H9 (cell line): Measurements from ENCODE around the gene SULT2B1. TPM values are rescaled to one million over a fixed set of nuclear protein-coding genes. Genes with fewer than 3 reads are reported as not detected.

Experiments
- DNase-seq: peaks from one replicate; pipeline ENCODE4 v3.0.0-alpha.2; 2017
- H2AFZ ChIP-seq: one replicate; pipeline ENCODE4 v1.6.1; 2013; ENCODE audit warnings: mild to moderate bottlenecking, low read length, control low read depth, moderate library complexity
- H2AK5ac ChIP-seq: 2 replicates; pipeline ENCODE4 v1.6.1; 2013; ENCODE audit warnings: low read length, control low read depth, mixed read lengths; ENCODE audit not compliant: insufficient read length
- H2BK120ac ChIP-seq: one replicate; pipeline ENCODE4 v1.6.1; 2013; ENCODE audit warnings: low read depth, mild to moderate bottlenecking, low read length, control low read depth, inconsistent platforms; ENCODE audit not compliant: poor library complexity, severe bottlenecking
- H2BK12ac ChIP-seq: 2 replicates; pipeline ENCODE4 v1.6.1; 2013; ENCODE audit warnings: low read length, control low read depth, mixed read lengths, low read depth; ENCODE audit not compliant: insufficient read length
- H2BK15ac ChIP-seq: 2 replicates; pipeline ENCODE4 v1.6.1; 2013; ENCODE audit warnings: low read depth, low read length, control low read depth
- H2BK20ac ChIP-seq: one replicate; pipeline ENCODE4 v1.6.1; 2013; ENCODE audit warnings: low read depth, mild to moderate bottlenecking, low read length, control low read depth, inconsistent platforms; ENCODE audit not compliant: poor library complexity, severe bottlenecking
- H2BK5ac ChIP-seq: 2 replicates; pipeline ENCODE4 v1.6.1; 2013; ENCODE audit warnings: low read length, control low read depth, mixed read lengths; ENCODE audit not compliant: insufficient read length
- H3K14ac ChIP-seq: 2 replicates; pipeline ENCODE4 v1.6.1; 2013; ENCODE audit warnings: low read length, control low read depth; ENCODE audit not compliant: insufficient read depth
- H3K18ac ChIP-seq: 2 replicates; pipeline ENCODE4 v1.6.1; 2013; ENCODE audit warnings: low read depth, mild to moderate bottlenecking, mixed read lengths, low read length, control low read depth; ENCODE audit not compliant: insufficient read length
- H3K23ac ChIP-seq: 2 replicates; pipeline ENCODE4 v1.6.1; 2013; ENCODE audit warnings: low read length, control low read depth, mixed read lengths, low read depth; ENCODE audit not compliant: insufficient read length
- H3K23me2 ChIP-seq: 2 replicates; pipeline ENCODE4 v1.6.1; 2013; ENCODE audit warnings: low read depth, mild to moderate bottlenecking, mixed read lengths, low read length, control low read depth; ENCODE audit not compliant: insufficient read length, poor library complexity, severe bottlenecking
- H3K27ac ChIP-seq: 2 replicates; pipeline ENCODE4 v1.5.1; 2013; ENCODE audit warnings: low read length, control low read depth, mixed read lengths, low read depth; ENCODE audit not compliant: insufficient read length
- H3K27me3 ChIP-seq: 2 replicates; pipeline ENCODE4 v1.6.1; 2013; ENCODE audit warnings: low read length, control low read depth, inconsistent platforms; ENCODE audit not compliant: insufficient read depth
- H3K4ac ChIP-seq: 2 replicates; pipeline ENCODE4 v1.6.1; 2013; ENCODE audit warnings: low read depth, mild to moderate bottlenecking, control low read depth, inconsistent platforms, low read length, moderate library complexity
- H3K4me1 ChIP-seq: 2 replicates; pipeline ENCODE4 v1.6.1; 2013; ENCODE audit warnings: low read length, control low read depth, inconsistent platforms; ENCODE audit not compliant: insufficient read depth
- H3K4me2 ChIP-seq: 2 replicates; pipeline ENCODE4 v1.6.1; 2013; ENCODE audit warnings: low read length, control low read depth, mixed read lengths; ENCODE audit not compliant: insufficient read length, insufficient read depth
- H3K56ac ChIP-seq: 2 replicates; pipeline ENCODE4 v1.6.1; 2013; ENCODE audit warnings: low read depth, mild to moderate bottlenecking, mixed read lengths, low read length, control low read depth; ENCODE audit not compliant: insufficient read length
- H3K79me1 ChIP-seq: 2 replicates; pipeline ENCODE4 v1.6.1; 2013; ENCODE audit warnings: low read depth, mild to moderate bottlenecking, moderate library complexity, low read length, control low read depth, inconsistent platforms; ENCODE audit not compliant: insufficient read depth, poor library complexity, severe bottlenecking
- H3K79me2 ChIP-seq: 2 replicates; pipeline ENCODE4 v1.6.1; 2013; ENCODE audit warnings: low read length, control low read depth, inconsistent platforms; ENCODE audit not compliant: insufficient read depth
- H3K9ac ChIP-seq: 2 replicates; pipeline ENCODE4 v1.6.1; 2013; ENCODE audit warnings: low read length, control low read depth, mixed read lengths; ENCODE audit not compliant: insufficient read length; ENCODE audit errors: extremely low read depth
- H3K9me3 ChIP-seq: one replicate; pipeline ENCODE4 v1.6.1; 2013; ENCODE audit warnings: low read depth, low read length, inconsistent platforms; ENCODE audit not compliant: control insufficient read depth
- H3T11ph ChIP-seq: one replicate; pipeline ENCODE4 v1.6.1; 2013; ENCODE audit warnings: mild to moderate bottlenecking, low read length, control low read depth, inconsistent platforms
- H4K20me1 ChIP-seq: one replicate; pipeline ENCODE4 v1.6.1; 2013; ENCODE audit not compliant: control insufficient read depth, insufficient read length, insufficient read depth
- H4K5ac ChIP-seq: 2 replicates; pipeline ENCODE4 v1.6.1; 2013; ENCODE audit warnings: low read depth, mild to moderate bottlenecking, mixed read lengths, low read length, control low read depth; ENCODE audit not compliant: insufficient read length
- H4K8ac ChIP-seq: replicated peaks from 2 replicates; pipeline ENCODE4 v1.6.1; 2013; ENCODE audit warnings: low read length, control low read depth, mixed read lengths, low read depth; ENCODE audit not compliant: insufficient read length
- H4K91ac ChIP-seq: 2 replicates; pipeline ENCODE4 v1.6.1; 2013; ENCODE audit warnings: low read depth, mild to moderate bottlenecking, moderate library complexity, mixed read lengths, low read length, control low read depth; ENCODE audit not compliant: insufficient read length
- H3K27ac Mint-ChIP-seq, 3 experiments: 2 replicates in 2 of 3; 3 replicates in 1 of 3; pipeline ENCODE4 v1.8.0; 2020 to 2021; ENCODE audit warnings: mixed read lengths in 3 of 3, mild to moderate bottlenecking in 1 of 3, moderate library complexity in 1 of 3
- H3K27me3 Mint-ChIP-seq: 2 replicates; pipeline ENCODE4 v1.8.0; 2021; ENCODE audit warnings: low read depth, mild to moderate bottlenecking, moderate library complexity, mixed read lengths
- H3K36me3 Mint-ChIP-seq, 3 experiments: 2 replicates in 2 of 3; 3 replicates in 1 of 3; pipeline ENCODE4 v1.8.0; 2020 to 2021; ENCODE audit warnings: low read depth in 3 of 3, mixed read lengths in 3 of 3; ENCODE audit not compliant: insufficient read depth in 1 of 3
- H3K4me1 Mint-ChIP-seq, 2 experiments: 2 replicates each; pipeline ENCODE4 v1.8.0; 2020; ENCODE audit warnings: mixed read lengths in 2 of 2
- H3K4me3 Mint-ChIP-seq, 2 experiments: 2 replicates in 1 of 2; 3 replicates in 1 of 2; pipeline ENCODE4 v1.8.0; 2020 to 2021; ENCODE audit warnings: mild to moderate bottlenecking in 2 of 2, mixed read lengths in 2 of 2, moderate library complexity in 1 of 2
- H3K9me3 Mint-ChIP-seq, 2 experiments: 2 replicates in 1 of 2; 3 replicates in 1 of 2; pipeline ENCODE4 v1.8.0; 2020; ENCODE audit warnings: mild to moderate bottlenecking in 2 of 2, mixed read lengths in 2 of 2, moderate library complexity in 1 of 2
- WGBS: extraction: QIAGEN DNeasy Blood & Tissue Kit; methylation state at CpG from one replicate; pipeline ENCODE4 v1.1.7; 2013; ENCODE audit warnings: missing lambda C conversion rate, low lambda C conversion rate, mixed read lengths; ENCODE audit not compliant: insufficient read length; ENCODE audit errors: extremely low coverage; 5-methylcytosine and 5-hydroxymethylcytosine counted together
- total RNA-seq: library from RNA; stranded (reverse); gene quantifications from 2 replicates; pipeline ENCODE4 v1.2.1, GENCODE V29; 2021
- TF ChIP-seq, protein P1 (sequence below): fragments of 200-600 bp; sonication (generic); conservative IDR thresholded peaks from 3 replicates; pipeline ENCODE4 v1.8.0; 2021; ENCODE audit warnings: antibody characterized with exemption, mild to moderate bottlenecking

SULT2B1 gene
- total RNA-seq, 1 experiment from 2014 or later, result 1.7 TPM

DNA sequence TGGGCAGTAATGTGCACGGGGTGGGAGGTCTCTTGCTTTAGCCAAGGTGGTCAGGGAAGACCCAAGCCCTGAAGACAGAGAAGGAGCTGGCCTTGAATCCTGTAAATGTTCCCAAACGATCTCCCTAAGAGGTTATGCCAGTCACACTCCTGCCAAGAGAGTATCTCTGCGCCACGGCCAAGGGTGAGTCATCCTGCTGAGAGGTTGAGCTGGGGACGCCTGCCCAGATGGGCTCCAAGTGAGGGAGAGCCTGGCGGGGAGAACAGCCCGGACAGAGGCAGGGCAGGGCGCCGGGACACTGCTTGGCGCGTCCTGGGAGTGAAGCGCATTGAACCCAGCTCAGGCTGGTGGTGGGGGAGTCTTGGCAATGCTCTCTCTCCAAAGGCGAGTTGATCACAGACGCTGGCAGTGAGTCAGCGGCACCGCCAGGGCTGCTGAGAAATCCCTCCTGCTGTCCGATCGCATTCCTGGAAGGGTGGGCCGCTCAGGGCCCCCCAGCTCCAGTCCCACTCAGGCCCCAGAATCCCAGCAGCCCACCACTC lies 16.4 kb downstream of the SULT2B1 start:
- H2BK120ac ChIP-seq, result no peak overlapping the region
- no peak overlapping the region for H3K56ac ChIP-seq
- no peaks in the 10 kb centered on the region for H4K20me1 ChIP-seq
- no peak overlapping the region for H2BK12ac ChIP-seq
- H4K5ac ChIP-seq, result no peak overlapping the region
- no peaks in the 10 kb centered on the region for H3K9me3 ChIP-seq
- H2AFZ ChIP-seq, result no peak overlapping the region
- H3T11ph ChIP-seq, result no peak overlapping the region
- no peak overlapping the region for H2AK5ac ChIP-seq
- no peak overlapping the region for H3K9ac ChIP-seq
- no peak overlapping the region for H2BK15ac ChIP-seq
- Mint-ChIP-seq H3K27ac (peak overlapping the region in 2 of 3 experiments; percentile 27 to 75; a peak in 2 of 7 replicates), H3K9me3 (no peaks in the 10 kb centered on the region), H3K4me1 (peaks cover 18 to 27% of the 10 kb centered on the region in 2 experiments), H3K27me3 (peaks cover 17% of the 10 kb centered on the region), H3K36me3 (no peaks in the 10 kb centered on the region), H3K4me3 (peak overlapping the region; percentile 57 to 63)
- H3K18ac ChIP-seq, result peak overlapping the region; percentile 20
- peaks cover 3% of the 10 kb centered on the region; the same call in 1 of the 2 replicates for H3K4me1 ChIP-seq
- H4K8ac ChIP-seq, result no peak overlapping the region
- H3K79me1 ChIP-seq, result no peaks in the 10 kb centered on the region
- H3K4ac ChIP-seq, result no peak overlapping the region
- H3K4me2 ChIP-seq, result peak overlapping the region; percentile 29
- no peak overlapping the region for H2BK5ac ChIP-seq
- H3K23ac ChIP-seq, result no peak overlapping the region
- H3K23me2 ChIP-seq, result peaks cover 3% of the 10 kb centered on the region
- no peak overlapping the region for H3K27ac ChIP-seq
- WGBS, result no CpG with 5 or more reads among the region's 19 CpGs
- TF ChIP-seq, protein P1, sequence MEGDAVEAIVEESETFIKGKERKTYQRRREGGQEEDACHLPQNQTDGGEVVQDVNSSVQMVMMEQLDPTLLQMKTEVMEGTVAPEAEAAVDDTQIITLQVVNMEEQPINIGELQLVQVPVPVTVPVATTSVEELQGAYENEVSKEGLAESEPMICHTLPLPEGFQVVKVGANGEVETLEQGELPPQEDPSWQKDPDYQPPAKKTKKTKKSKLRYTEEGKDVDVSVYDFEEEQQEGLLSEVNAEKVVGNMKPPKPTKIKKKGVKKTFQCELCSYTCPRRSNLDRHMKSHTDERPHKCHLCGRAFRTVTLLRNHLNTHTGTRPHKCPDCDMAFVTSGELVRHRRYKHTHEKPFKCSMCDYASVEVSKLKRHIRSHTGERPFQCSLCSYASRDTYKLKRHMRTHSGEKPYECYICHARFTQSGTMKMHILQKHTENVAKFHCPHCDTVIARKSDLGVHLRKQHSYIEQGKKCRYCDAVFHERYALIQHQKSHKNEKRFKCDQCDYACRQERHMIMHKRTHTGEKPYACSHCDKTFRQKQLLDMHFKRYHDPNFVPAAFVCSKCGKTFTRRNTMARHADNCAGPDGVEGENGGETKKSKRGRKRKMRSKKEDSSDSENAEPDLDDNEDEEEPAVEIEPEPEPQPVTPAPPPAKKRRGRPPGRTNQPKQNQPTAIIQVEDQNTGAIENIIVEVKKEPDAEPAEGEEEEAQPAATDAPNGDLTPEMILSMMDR, result no peak; the same call in 2 of the 3 replicates
- H3K14ac ChIP-seq, result peak overlapping the region; percentile 9; the same call in 1 of the 2 replicates
- no peaks in the 10 kb centered on the region for H3K79me2 ChIP-seq
- H2BK20ac ChIP-seq, result no peak overlapping the region
- no peaks in the 10 kb centered on the region for H3K27me3 ChIP-seq
- no peak overlapping the region for H4K91ac ChIP-seq
- DNase-seq, result peak; percentile 76
